Type B pancreatic cell (in vitro differentiated cells): ENCODE results near the gene CSRP1. TPM values are rescaled to one million over a fixed set of nuclear protein-coding genes. Genes with fewer than 3 reads are reported as not detected.

Experiments used
- DNase-seq: peaks from one replicate; pipeline ENCODE4 v3.0.0; 2021; ENCODE audit warnings: mixed read lengths; ENCODE audit not compliant: unreplicated experiment; ENCODE audit errors: extremely low spot score
- H3K27ac Mint-ChIP-seq: 2 replicates; pipeline ENCODE4 v1.8.0; 2021; ENCODE audit warnings: mild to moderate bottlenecking, mixed read lengths
- H3K27me3 Mint-ChIP-seq: 2 replicates; pipeline ENCODE4 v1.8.0; 2021; ENCODE audit warnings: mixed read lengths
- H3K36me3 Mint-ChIP-seq: 2 replicates; pipeline ENCODE4 v1.8.0; 2021; ENCODE audit warnings: mixed read lengths
- H3K4me1 Mint-ChIP-seq: one replicate; pipeline ENCODE4 v1.8.0; 2021; ENCODE audit warnings: mixed read lengths; ENCODE audit not compliant: unreplicated experiment
- H3K4me3 Mint-ChIP-seq: 2 replicates; pipeline ENCODE4 v1.8.0; 2021; ENCODE audit warnings: mild to moderate bottlenecking, mixed read lengths
- H3K9me3 Mint-ChIP-seq: 2 replicates; pipeline ENCODE4 v1.8.0; 2021; ENCODE audit warnings: mixed read lengths
- CTCF ChIP-seq: fragments of 200-600 bp; sonication (generic); conservative IDR thresholded peaks from 2 replicates; pipeline ENCODE4 v1.5.0; 2021; ENCODE audit warnings: antibody characterized with exemption, mild to moderate bottlenecking
- total RNA-seq: library from RNA; stranded (reverse); gene quantifications from 2 replicates; pipeline ENCODE4 v1.2.1, GENCODE V29; 2021; ENCODE audit warnings: low replicate concordance

CSRP1 gene
- total RNA-seq, 1 donor from 2014 or later = 7.3 TPM

GRCh38 chr1:201511941-201512539, 5.1 kb upstream of the CSRP1 start:
- H3K27me3 Mint-ChIP-seq = no peaks in the 10 kb centered on the region
- no peaks in the 10 kb centered on the region for H3K9me3 Mint-ChIP-seq
- peak overlapping the region; percentile 58 for H3K4me3 Mint-ChIP-seq
- peaks cover 42% of the 10 kb centered on the region for H3K4me1 Mint-ChIP-seq
- DNase-seq = no peak
- H3K27ac Mint-ChIP-seq = peak overlapping the region; percentile 92
- no peaks in the 10 kb centered on the region for H3K36me3 Mint-ChIP-seq
- TF ChIP-seq CTCF = no peak

GRCh38 chr1:201511396-201511940, 4.5 kb upstream of the CSRP1 start:
- H3K4me3 Mint-ChIP-seq = peak overlapping the region; percentile 58
- H3K4me1 Mint-ChIP-seq = peaks cover 40% of the 10 kb centered on the region
- TF ChIP-seq CTCF = no peak
- no peaks in the 10 kb centered on the region for H3K27me3 Mint-ChIP-seq
- H3K9me3 Mint-ChIP-seq = no peaks in the 10 kb centered on the region
- no peak for DNase-seq
- H3K36me3 Mint-ChIP-seq = no peaks in the 10 kb centered on the region
- H3K27ac Mint-ChIP-seq = peak overlapping the region; percentile 92

- no peak for DNase-seq
- Mint-ChIP-seq H3K27me3 (no peaks in the 10 kb centered on the region), H3K36me3 (no peaks in the 10 kb centered on the region), H3K9me3 (no peaks in the 10 kb centered on the region), H3K27ac (peak overlapping the region; percentile 92), H3K4me3 (no peak overlapping the region), H3K4me1 (peaks cover 43% of the 10 kb centered on the region)
- TF ChIP-seq CTCF = no peak
These were observed 3.8 kb upstream of the CSRP1 start for GRCh38 chr1:201510734-201511133.

- Mint-ChIP-seq H3K4me1 (peaks cover 42% of the 10 kb centered on the region), H3K9me3 (no peaks in the 10 kb centered on the region), H3K4me3 (no peak overlapping the region), H3K27ac (peak overlapping the region; percentile 58), H3K27me3 (no peaks in the 10 kb centered on the region), H3K36me3 (no peaks in the 10 kb centered on the region)
- DNase-seq = no peak
- no peak for TF ChIP-seq CTCF
These were observed 2.9 kb upstream of the CSRP1 start for GRCh38 chr1:201509601-201510374.

- TF ChIP-seq CTCF = no peak
- H3K9me3 Mint-ChIP-seq = no peaks in the 10 kb centered on the region
- no peaks in the 10 kb centered on the region for H3K27me3 Mint-ChIP-seq
- H3K4me3 Mint-ChIP-seq = no peak overlapping the region
- no peak for DNase-seq
- peaks cover 44% of the 10 kb centered on the region for H3K4me1 Mint-ChIP-seq
- no peaks in the 10 kb centered on the region for H3K36me3 Mint-ChIP-seq
- peak overlapping the region; percentile 58 for H3K27ac Mint-ChIP-seq
These were observed 1.9 kb upstream of the CSRP1 start for GRCh38 chr1:201508809-201509208.
